ENCODE measurements around the gene SCT. TPM values are rescaled to one million over a fixed set of nuclear protein-coding genes. Genes with fewer than 3 reads are reported as not detected.

SCT gene
- total and polyA plus RNA-seq, 2 of the 8 experiments (the other 6 are each of a cell fraction or from before 2014, with no cell fraction given): 1.7 to 2.0 TPM

DNA sequence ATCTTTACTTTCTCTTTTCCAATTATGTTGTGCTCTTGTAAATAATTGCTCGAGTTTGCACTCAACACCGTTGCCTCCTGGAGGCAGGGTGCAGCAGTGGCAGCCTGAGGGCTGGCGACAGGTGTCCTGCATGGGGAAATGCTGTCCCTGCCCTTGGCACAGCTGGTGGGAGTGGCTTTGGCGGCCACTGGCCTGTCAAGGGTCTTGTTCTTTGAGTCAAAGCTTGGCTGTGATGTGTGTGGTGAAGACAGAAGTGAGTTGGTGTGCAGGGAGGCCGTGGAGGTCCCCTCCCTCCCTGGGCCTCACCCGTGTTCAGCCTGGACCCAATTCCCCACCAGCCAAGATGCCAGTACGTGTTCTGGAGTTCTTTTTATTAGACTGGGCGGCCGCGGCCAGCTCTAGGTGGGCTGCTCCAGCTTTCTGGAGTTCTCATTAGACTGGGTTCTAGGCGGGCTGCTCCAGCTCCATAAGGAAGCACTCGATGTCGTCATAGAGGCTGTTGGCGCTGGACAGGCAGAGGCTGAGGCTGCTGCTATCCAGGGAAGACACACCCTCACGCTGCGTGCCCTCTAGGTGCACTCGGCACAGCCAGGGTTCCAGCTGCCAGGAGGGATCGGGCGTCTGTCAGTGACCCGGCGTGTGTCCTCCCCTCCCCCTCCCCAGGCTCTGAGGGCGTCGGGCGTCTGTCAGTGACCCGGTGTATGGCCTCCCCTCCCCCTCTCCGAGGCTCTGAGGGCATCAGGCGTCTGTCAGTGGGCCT, 14.6 kb downstream of the SCT start:
- H4K20me1 ChIP-seq (replicated peaks in 1 of 2; ENCODE audit: control insufficient read depth in 1 of 2, insufficient read depth in 2 of 2, low read length in 2 of 2): peaks cover 21 to 29% of the 10 kb centered on the region in 2 experiments
- ChIA-PET CTCF (ENCODE audit: partially characterized antibody) (interaction anchor here (0.6 to 2.4 kb wide), 14 partner anchors 9 to 131 kb away, joined by 3 to 9 read pairs (median 4); no protein-coding TSS in a partner anchor), POLR2A (ENCODE audit: partially characterized antibody) (interaction anchor here (1.0 to 2.3 kb wide), 12 partner anchors 11 to 151 kb away, joined by 3 to 20 read pairs (median 4); partner anchors contain the start of genes DRD4, LMNTD2 and RASSF7)
- H4K91ac ChIP-seq (replicated peaks; ENCODE audit: insufficient read length, low read length): no peak overlapping the region
- H3K4ac ChIP-seq (replicated peaks; ENCODE audit: insufficient read length, low read depth, low read length): no peak overlapping the region
- peaks cover 16 to 51% (median 41%) of the 10 kb centered on the region in 4 experiments for H3K36me3 ChIP-seq (ENCODE audit: control insufficient read depth in 2 of 4, insufficient read depth in 4 of 4, low read length in 3 of 4)
- H3K79me2 ChIP-seq (ENCODE audit: control insufficient read depth in 1 of 2, insufficient read depth in 2 of 2, low read length in 2 of 2): no peaks in the 10 kb centered on the region
- no peak overlapping the region for H3K4me2 ChIP-seq (ENCODE audit: insufficient read depth in 1 of 2, low read depth in 2 of 2, low read length in 2 of 2)
- H3K23me2 ChIP-seq (ENCODE audit: low read depth, low read length): peaks cover 3% of the 10 kb centered on the region; the same call in 1 of the 2 replicates
- H2AFZ ChIP-seq (ENCODE audit: low read length): no peak overlapping the region
- H3K23ac ChIP-seq (ENCODE audit: insufficient read length): no peak overlapping the region
- DNase-seq (ENCODE audit: low read depth in 1 of 2, low spot score in 2 of 2) (no peak), FAIRE-seq (no peak)
- H3K9ac ChIP-seq (replicated peaks in 1 of 4; ENCODE audit: extremely low read depth in 1 of 4, low read depth in 3 of 4, low read length in 3 of 4): no peak overlapping the region
- H2BK12ac ChIP-seq (ENCODE audit: low read depth, low read length): no peak overlapping the region
- H3K18ac ChIP-seq (ENCODE audit: extremely low read depth, low read length): no peak overlapping the region
- WGBS, 2 experiments (ENCODE audit: extremely low coverage in 1 of 2, insufficient coverage in 1 of 2, insufficient read length in 1 of 2, insufficient replicate concordance in 2 of 2, low coverage in 1 of 2, low lambda C conversion rate in 2 of 2, missing lambda C conversion rate in 1 of 2): 92% methylated on average over 22 of the region's 27 CpGs; no CpG with 5 or more reads in 1 of the 2 experiments
- H3K79me1 ChIP-seq (ENCODE audit: low read depth, low read length): peaks cover 6% of the 10 kb centered on the region
- H2BK120ac ChIP-seq (replicated peaks; ENCODE audit: low read depth, low read length): no peak overlapping the region
- H3K27ac ChIP-seq (ENCODE audit: low read depth, low read length): no peak overlapping the region
- no peak overlapping the region for H2BK15ac ChIP-seq (ENCODE audit: low read length)
- peaks cover 0 to 15% (median 3%) of the 10 kb centered on the region in 4 experiments; a peak in 5 of 7 replicates for H3K4me1 ChIP-seq (replicated peaks in 1 of 4; ENCODE audit: control insufficient read depth in 3 of 4, insufficient read depth in 4 of 4, low read length in 3 of 4)
- no peak overlapping the region; the same call in 1 of the 2 replicates for H4K8ac ChIP-seq (ENCODE audit: extremely low read depth, insufficient read depth, low read length)
- no peak overlapping the region for H3K4me3 ChIP-seq (ENCODE audit: extremely low read depth in 1 of 4, insufficient read depth in 2 of 4, low read depth in 3 of 4, low read length in 4 of 4)
- H4K5ac ChIP-seq (ENCODE audit: insufficient read length, low read depth, low read length): no peak overlapping the region
- H3K56ac ChIP-seq (replicated peaks; ENCODE audit: insufficient read length, low read depth, low read length): no peak overlapping the region
- H2BK5ac ChIP-seq (ENCODE audit: low read depth, low read length): no peak overlapping the region
- H3K27me3 ChIP-seq (replicated peaks in 1 of 4; ENCODE audit: control insufficient read depth in 3 of 4, extremely low read depth in 1 of 4, insufficient read depth in 3 of 4, low read length in 3 of 4): no peaks in the 10 kb centered on the region
- H3K9me3 ChIP-seq (ENCODE audit: insufficient read depth in 2 of 2, low read depth in 1 of 2, low read length in 1 of 2): no peaks in the 10 kb centered on the region
- H3K14ac ChIP-seq (ENCODE audit: insufficient read length): no peak overlapping the region
- no peak overlapping the region for H2AK5ac ChIP-seq (ENCODE audit: low read depth, low read length)
- H2BK20ac ChIP-seq (ENCODE audit: low read length): no peak overlapping the region
- TF ChIP-seq HDAC2 (IDR thresholded peaks at IDR 0.05; ENCODE audit: borderline replicate concordance in 1 of 2, low read depth in 2 of 2, low read length in 2 of 2) (no peak), TCF12 (IDR thresholded peaks at IDR 0.05; ENCODE audit: low read depth, low read length) (no peak), YY1 (IDR thresholded peaks at IDR 0.05; ENCODE audit: low read depth, low read length) (no peak), SIN3A (conservative IDR thresholded peaks at IDR 0.05 in 1 of 2, IDR thresholded peaks at IDR 0.05 in 1 of 2; ENCODE audit: low read depth in 1 of 2, low read length in 2 of 2) (0 out of 4 replicates have a peak, but pooled peaks of 1 of the 2 experiments have one; percentile 24), EP300 (IDR thresholded peaks at IDR 0.05; ENCODE audit: borderline replicate concordance in 1 of 2, low read depth in 2 of 2, low read length in 2 of 2) (no peak), EZH2 (IDR thresholded peaks at IDR 0.05; ENCODE audit: low read depth, low read length, severe bottlenecking) (no peak), POU5F1 (IDR thresholded peaks at IDR 0.05; ENCODE audit: low read depth, low read length) (no peak)
- TF ChIP-seq, protein P1, sequence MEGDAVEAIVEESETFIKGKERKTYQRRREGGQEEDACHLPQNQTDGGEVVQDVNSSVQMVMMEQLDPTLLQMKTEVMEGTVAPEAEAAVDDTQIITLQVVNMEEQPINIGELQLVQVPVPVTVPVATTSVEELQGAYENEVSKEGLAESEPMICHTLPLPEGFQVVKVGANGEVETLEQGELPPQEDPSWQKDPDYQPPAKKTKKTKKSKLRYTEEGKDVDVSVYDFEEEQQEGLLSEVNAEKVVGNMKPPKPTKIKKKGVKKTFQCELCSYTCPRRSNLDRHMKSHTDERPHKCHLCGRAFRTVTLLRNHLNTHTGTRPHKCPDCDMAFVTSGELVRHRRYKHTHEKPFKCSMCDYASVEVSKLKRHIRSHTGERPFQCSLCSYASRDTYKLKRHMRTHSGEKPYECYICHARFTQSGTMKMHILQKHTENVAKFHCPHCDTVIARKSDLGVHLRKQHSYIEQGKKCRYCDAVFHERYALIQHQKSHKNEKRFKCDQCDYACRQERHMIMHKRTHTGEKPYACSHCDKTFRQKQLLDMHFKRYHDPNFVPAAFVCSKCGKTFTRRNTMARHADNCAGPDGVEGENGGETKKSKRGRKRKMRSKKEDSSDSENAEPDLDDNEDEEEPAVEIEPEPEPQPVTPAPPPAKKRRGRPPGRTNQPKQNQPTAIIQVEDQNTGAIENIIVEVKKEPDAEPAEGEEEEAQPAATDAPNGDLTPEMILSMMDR (IDR thresholded peaks at IDR 0.05; ENCODE audit: control extremely low read depth in 1 of 3, insufficient read depth in 1 of 3, low read depth in 1 of 3, low read length in 3 of 3): peak in 2 of 3 experiments; percentile 38 to 49; a peak in 3 of 4 replicates
